Epithelial cell of prostate (primary cell): ENCODE data around the gene CHPF2.

Experiments used
- DNase-seq: peaks from one replicate; pipeline ENCODE4 v3.0.0-alpha.2; 2011; ENCODE audit warnings: low read depth, low spot score
- H3K27ac ChIP-seq: fragments of 450-650 bp; 2 replicates; pipeline ENCODE4 v1.5.1; 2017; ENCODE audit warnings: mild to moderate bottlenecking

The CHPF2 gene

GRCh38 chr7:151279868-151280267 is 47.6 kb downstream of the CHPF2 start:
- no peak overlapping the region for H3K27ac ChIP-seq
- DNase-seq: no peak

GRCh38 chr7:151280388-151281019 is 48.2 kb downstream of the CHPF2 start:
- DNase-seq: no peak
- no peak overlapping the region for H3K27ac ChIP-seq

GRCh38 chr7:151281686-151282085 is 49.4 kb downstream of the CHPF2 start:
- H3K27ac ChIP-seq: no peak overlapping the region
- no peak for DNase-seq

GRCh38 chr7:151282111-151282510 is 49.8 kb downstream of the CHPF2 start:
- DNase-seq: no peak
- H3K27ac ChIP-seq: no peak overlapping the region

GRCh38 chr7:151283302-151283701 is 51.0 kb downstream of the CHPF2 start:
- H3K27ac ChIP-seq: no peak overlapping the region
- DNase-seq: no peak

GRCh38 chr7:151286148-151286547 is 53.9 kb downstream of the CHPF2 start:
- no peak for DNase-seq

More at GRCh38 chr7:151286148-151286547, 53.9 kb downstream of the CHPF2 start:
- H3K27ac ChIP-seq: no peak overlapping the region
